Parathyroid adenoma (tissue), 2 donors: ENCODE data around the gene PANK2.

Experiments used
- H2AFZ ChIP-seq: fragments of 300-600 bp; sonication (generic); one replicate; pipeline ENCODE4 v1.7.0; 2017; ENCODE audit warnings: antibody characterized with exemption, mild to moderate bottlenecking
- H3K27ac ChIP-seq: fragments of 300-600 bp; sonication (generic); one replicate; pipeline ENCODE4 v1.7.0; 2017
- H3K27me3 ChIP-seq: fragments of 300-600 bp; sonication (generic); one replicate; pipeline ENCODE4 v1.7.0; 2017; ENCODE audit warnings: low read length; ENCODE audit not compliant: control insufficient read depth, insufficient read depth
- H3K36me3 ChIP-seq: fragments of 300-600 bp; sonication (generic); one replicate; pipeline ENCODE4 v1.7.0; 2017; ENCODE audit warnings: low read length; ENCODE audit not compliant: control insufficient read depth, insufficient read depth
- H3K4me1 ChIP-seq: fragments of 300-600 bp; sonication (generic); one replicate; pipeline ENCODE4 v1.7.0; 2017; ENCODE audit warnings: control low read depth
- H3K4me2 ChIP-seq: fragments of 300-600 bp; sonication (generic); one replicate; pipeline ENCODE4 v1.7.0; 2017; ENCODE audit warnings: low read length
- H3K4me3 ChIP-seq: fragments of 300-600 bp; sonication (generic); one replicate; pipeline ENCODE4 v1.7.0; 2017; ENCODE audit warnings: low read depth, low read length
- H3K79me2 ChIP-seq: fragments of 300-600 bp; sonication (generic); one replicate; pipeline ENCODE4 v1.7.0; 2017; ENCODE audit warnings: control low read depth
- H3K9ac ChIP-seq: fragments of 300-600 bp; sonication (generic); one replicate; pipeline ENCODE4 v1.7.0; 2017; ENCODE audit warnings: mild to moderate bottlenecking
- H3K9me3 ChIP-seq: fragments of 300-600 bp; sonication (generic); one replicate; pipeline ENCODE4 v1.7.0; 2017; ENCODE audit warnings: low read length; ENCODE audit not compliant: control insufficient read depth
- TF ChIP-seq, protein P1 (sequence below): fragments of 300-600 bp; sonication (generic); IDR thresholded peaks from one replicate; pipeline ENCODE4 v1.7.0; 2017; ENCODE audit warnings: antibody characterized with exemption, mild to moderate bottlenecking
- donor health status: primary hyperparathyroidism.

The PANK2 gene

DNA sequence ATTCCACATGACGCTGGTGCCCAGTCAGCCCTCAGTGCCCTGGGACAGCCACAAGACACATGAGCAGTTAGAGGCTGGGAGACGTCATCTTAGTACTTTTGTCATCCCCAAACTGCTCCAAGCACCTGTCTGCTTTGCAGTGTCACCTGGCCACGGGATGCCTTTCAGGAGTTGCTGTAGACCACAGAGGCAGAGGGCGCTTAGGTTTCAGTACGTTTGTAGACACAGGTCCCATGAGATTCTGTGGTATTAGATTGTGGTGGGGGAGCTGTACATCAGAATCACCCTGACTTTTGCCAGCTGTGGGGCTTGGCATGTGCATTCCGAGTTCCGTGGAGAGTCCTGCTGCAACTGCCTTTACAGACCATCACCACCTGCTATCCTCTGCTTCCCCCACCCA lies 25.9 kb upstream of the PANK2 start:
- Histone ChIP-seq H3K79me2 (no peaks in the 10 kb centered on the region), H3K9ac (no peak overlapping the region), H3K4me1 (no peaks in the 10 kb centered on the region), H3K27ac (no peak overlapping the region), H3K9me3 (no peaks in the 10 kb centered on the region), H3K4me3 (no peak overlapping the region), H2AFZ (no peak overlapping the region), H3K4me2 (no peak overlapping the region), H3K36me3 (no peaks in the 10 kb centered on the region), H3K27me3 (no peaks in the 10 kb centered on the region)
- TF ChIP-seq, protein P1, sequence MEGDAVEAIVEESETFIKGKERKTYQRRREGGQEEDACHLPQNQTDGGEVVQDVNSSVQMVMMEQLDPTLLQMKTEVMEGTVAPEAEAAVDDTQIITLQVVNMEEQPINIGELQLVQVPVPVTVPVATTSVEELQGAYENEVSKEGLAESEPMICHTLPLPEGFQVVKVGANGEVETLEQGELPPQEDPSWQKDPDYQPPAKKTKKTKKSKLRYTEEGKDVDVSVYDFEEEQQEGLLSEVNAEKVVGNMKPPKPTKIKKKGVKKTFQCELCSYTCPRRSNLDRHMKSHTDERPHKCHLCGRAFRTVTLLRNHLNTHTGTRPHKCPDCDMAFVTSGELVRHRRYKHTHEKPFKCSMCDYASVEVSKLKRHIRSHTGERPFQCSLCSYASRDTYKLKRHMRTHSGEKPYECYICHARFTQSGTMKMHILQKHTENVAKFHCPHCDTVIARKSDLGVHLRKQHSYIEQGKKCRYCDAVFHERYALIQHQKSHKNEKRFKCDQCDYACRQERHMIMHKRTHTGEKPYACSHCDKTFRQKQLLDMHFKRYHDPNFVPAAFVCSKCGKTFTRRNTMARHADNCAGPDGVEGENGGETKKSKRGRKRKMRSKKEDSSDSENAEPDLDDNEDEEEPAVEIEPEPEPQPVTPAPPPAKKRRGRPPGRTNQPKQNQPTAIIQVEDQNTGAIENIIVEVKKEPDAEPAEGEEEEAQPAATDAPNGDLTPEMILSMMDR: no peak

DNA sequence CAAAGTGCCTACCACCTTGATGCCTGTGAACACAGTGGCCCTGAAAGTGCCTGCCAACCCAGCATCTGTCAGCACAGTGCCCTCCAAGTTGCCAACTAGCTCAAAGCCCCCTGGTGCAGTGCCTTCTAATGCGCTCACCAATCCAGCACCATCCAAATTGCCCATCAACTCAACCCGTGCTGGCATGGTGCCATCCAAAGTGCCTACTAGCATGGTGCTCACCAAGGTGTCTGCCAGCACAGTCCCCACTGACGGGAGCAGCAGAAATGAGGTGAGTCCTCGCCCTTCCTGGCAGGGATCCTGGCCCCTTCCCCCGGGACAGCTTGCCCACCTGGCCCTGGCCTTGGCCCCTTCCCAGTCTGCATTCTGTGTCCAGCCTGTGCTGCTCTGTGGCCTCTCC lies 24.7 kb upstream of the PANK2 start:
- Histone ChIP-seq H3K9ac (no peak overlapping the region), H3K36me3 (no peaks in the 10 kb centered on the region)

DNA sequence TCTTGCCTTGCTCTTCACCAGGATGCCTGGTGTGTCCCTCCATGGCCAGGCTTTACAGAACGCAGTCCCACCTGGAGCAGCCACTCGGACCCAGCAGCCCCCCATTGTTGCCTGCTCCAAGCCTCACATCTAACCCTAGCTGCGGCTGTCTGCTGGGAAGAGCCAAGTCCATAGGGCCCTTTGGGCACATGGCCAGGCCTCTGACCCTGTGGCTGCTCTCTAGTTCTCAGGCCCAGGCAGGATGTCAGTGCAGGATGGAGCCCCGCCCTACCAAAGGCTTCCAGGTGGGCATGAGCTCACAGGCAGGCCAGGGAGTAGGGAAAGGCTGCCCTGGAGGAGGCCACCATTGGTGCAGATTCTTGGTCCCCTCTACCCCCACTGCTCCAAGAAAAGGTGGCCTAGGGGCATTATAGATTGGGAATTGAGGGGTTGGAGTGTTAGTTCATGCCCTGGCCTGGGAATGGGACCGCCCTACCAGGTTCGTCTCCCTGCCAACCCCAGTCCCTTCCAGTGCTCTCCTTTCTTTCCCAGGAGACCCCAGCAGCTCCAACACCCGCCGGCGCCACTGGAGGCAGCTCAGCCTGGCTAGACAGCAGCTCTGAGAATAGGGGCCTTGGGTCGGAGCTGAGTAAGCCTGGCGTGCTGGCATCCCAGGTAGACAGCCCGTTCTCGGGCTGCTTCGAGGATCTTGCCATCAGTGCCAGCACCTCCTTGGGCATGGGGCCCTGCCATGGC lies 23.9 kb upstream of the PANK2 start:
- H2AFZ ChIP-seq: no peak overlapping the region
- H3K36me3 ChIP-seq: no peaks in the 10 kb centered on the region
- H3K9me3 ChIP-seq: no peaks in the 10 kb centered on the region
- no peaks in the 10 kb centered on the region for H3K79me2 ChIP-seq
- H3K27me3 ChIP-seq: no peaks in the 10 kb centered on the region
- H3K27ac ChIP-seq: no peak overlapping the region
- TF ChIP-seq, protein P1: no peak
- H3K4me2 ChIP-seq: no peak overlapping the region
- H3K9ac ChIP-seq: no peak overlapping the region
- H3K4me3 ChIP-seq: no peak overlapping the region
- no peaks in the 10 kb centered on the region for H3K4me1 ChIP-seq

More for the DNA sequence above, 24.7 kb upstream of the PANK2 start:
- no peaks in the 10 kb centered on the region for H3K79me2 ChIP-seq
- no peaks in the 10 kb centered on the region for H3K9me3 ChIP-seq
- TF ChIP-seq, protein P1: no peak
- H3K27me3 ChIP-seq: no peaks in the 10 kb centered on the region
- no peak overlapping the region for H3K27ac ChIP-seq
- no peaks in the 10 kb centered on the region for H3K4me1 ChIP-seq
- no peak overlapping the region for H3K4me2 ChIP-seq
- H3K4me3 ChIP-seq: no peak overlapping the region
- H2AFZ ChIP-seq: no peak overlapping the region

DNA sequence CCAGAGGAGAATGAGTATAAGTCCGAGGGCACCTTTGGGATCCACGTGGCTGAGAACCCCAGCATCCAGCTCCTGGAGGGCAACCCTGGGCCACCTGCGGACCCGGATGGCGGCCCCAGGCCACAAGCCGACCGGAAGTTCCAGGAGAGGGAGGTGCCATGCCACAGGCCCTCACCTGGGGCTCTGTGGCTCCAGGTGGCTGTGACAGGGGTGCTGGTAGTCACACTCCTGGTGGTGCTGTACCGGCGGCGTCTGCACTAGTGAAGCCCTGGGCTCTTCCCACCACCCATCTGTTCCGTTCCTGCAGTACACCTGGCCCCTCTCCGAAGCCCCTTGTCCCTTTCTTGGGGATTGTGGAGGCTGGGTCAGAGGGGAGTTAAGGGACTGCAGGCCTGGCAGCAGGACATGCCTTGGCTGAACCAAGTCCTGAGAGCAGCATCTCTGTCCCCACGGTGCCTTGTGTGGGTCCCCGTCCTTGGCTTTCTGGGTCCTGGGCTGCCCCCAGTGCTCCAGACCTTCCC lies 23.2 kb upstream of the PANK2 start:
- Histone ChIP-seq H3K4me2 (no peak overlapping the region), H3K4me1 (no peaks in the 10 kb centered on the region), H3K9ac (no peak overlapping the region), H3K9me3 (no peaks in the 10 kb centered on the region), H3K27ac (no peak overlapping the region), H3K79me2 (no peaks in the 10 kb centered on the region), H3K4me3 (no peak overlapping the region), H3K27me3 (no peaks in the 10 kb centered on the region), H2AFZ (no peak overlapping the region), H3K36me3 (no peaks in the 10 kb centered on the region)
- TF ChIP-seq, protein P1: no peak

DNA sequence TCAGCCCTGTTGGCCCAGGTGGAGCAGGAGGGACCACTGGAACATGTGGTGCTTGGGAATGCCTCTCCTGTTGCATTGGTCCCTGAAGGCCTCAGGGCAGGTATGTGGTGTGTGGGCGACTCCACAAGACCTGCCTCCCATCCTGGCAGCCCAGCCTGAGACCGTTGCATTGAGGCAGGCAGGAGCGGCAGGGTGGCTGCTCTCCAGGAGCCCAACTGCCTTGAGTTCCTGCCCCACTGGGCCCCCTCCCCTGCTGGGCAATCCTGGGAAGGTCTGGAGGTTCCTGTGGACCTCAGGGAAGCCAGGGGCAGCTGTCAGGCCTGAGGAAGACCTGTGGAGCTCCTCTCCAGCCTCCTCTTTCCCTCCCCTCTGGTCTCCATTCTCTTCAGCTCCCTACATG lies 22.7 kb upstream of the PANK2 start:
- no peak overlapping the region for H3K4me2 ChIP-seq
- H3K27me3 ChIP-seq: no peaks in the 10 kb centered on the region
- no peaks in the 10 kb centered on the region for H3K36me3 ChIP-seq
- no peak overlapping the region for H3K27ac ChIP-seq
- H3K9ac ChIP-seq: no peak overlapping the region
- H3K9me3 ChIP-seq: no peaks in the 10 kb centered on the region
- TF ChIP-seq, protein P1: no peak
- no peaks in the 10 kb centered on the region for H3K4me1 ChIP-seq
- no peak overlapping the region for H3K4me3 ChIP-seq
- H3K79me2 ChIP-seq: no peaks in the 10 kb centered on the region
- H2AFZ ChIP-seq: no peak overlapping the region
